Measurements from ENCODE around the gene HNRNPAB.

The HNRNPAB gene

GRCh38 chr5:178236679-178237078, 32.3 kb downstream of the HNRNPAB start:
- no peak overlapping the region for H3K4me3 ChIP-seq (ENCODE audit: low read length, poor library complexity, severe bottlenecking)
- no peaks in the 10 kb centered on the region for H3K9me2 ChIP-seq (replicated peaks; ENCODE audit: low read depth, low read length)
- no peaks in the 10 kb centered on the region for H3K36me3 ChIP-seq (ENCODE audit: insufficient read depth, low read length)
- TF ChIP-seq EZH2phosphoT487 (IDR thresholded peaks at IDR 0.05; ENCODE audit: borderline replicate concordance) (no peak), CTCF (conservative IDR thresholded peaks at IDR 0.05; ENCODE audit: low read length) (no peak)
- H3F3A ChIP-seq (ENCODE audit: low read depth) = no peaks in the 10 kb centered on the region
- no peak overlapping the region for H3K4me2 ChIP-seq (ENCODE audit: low read depth, low read length, poor library complexity, severe bottlenecking)
- H4K20me1 ChIP-seq (ENCODE audit: insufficient read depth, low read length, poor library complexity, severe bottlenecking) = peaks cover 4% of the 10 kb centered on the region
- H3K9me3 ChIP-seq (ENCODE audit: insufficient read depth, low read depth, low read length) = no peaks in the 10 kb centered on the region
- peaks cover 17% of the 10 kb centered on the region for H3K4me1 ChIP-seq (ENCODE audit: insufficient read depth, low read length, poor library complexity, severe bottlenecking)
- H3K79me2 ChIP-seq (ENCODE audit: insufficient read depth, low read length) = peaks cover 4% of the 10 kb centered on the region
- no peak overlapping the region for H2AFZ ChIP-seq (ENCODE audit: low read length)
- H3K27me3 ChIP-seq (ENCODE audit: insufficient read depth, low read length, poor library complexity, severe bottlenecking) = no peaks in the 10 kb centered on the region
- H3K9ac ChIP-seq (ENCODE audit: low read depth, low read length, poor library complexity, severe bottlenecking) = no peak overlapping the region

DNA sequence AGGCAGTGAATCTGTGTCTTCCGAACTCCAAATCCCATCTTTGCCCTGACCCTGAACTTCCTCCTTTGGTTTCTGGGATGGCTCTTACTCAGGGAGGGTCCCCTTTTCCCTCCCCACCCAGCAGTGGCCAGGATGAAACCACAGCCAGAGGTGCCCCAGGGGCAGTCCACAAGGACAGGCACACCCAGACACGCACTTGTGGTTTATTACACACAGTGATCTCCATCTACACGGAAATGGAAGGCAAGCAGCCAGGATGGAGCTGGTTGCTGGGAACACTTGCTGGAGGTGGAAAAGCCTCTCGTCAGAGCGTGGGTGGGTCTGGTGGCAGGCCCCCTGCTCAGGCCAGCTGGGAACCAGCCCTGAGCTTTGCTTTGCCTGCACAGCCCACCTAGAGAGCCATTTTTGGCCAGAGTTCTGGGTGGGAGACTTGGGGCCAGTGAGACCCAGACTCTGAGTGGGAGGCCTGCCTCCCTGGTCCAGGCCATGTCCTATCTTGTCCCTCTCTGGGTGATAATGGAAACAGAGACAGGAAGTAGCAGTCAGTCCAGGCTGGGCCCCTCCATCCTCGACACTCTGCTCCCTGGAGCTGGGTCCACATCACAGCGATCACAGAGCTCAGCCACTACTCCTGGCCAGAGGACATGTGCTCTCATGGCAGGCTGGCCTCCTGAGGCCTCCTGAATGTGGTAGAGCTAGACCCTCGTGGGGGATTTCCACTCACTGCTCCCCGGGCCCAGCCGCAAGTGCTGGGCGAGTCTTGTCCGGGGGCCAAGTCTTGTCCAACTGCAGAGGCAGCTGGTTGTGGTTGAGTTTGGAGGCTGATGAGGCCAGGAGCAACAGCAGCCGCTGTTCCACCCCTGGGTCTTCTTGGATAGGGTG, 33.3 kb downstream of the HNRNPAB start:
- Histone ChIP-seq H3K4me1 (ENCODE audit: insufficient read depth, low read length, poor library complexity, severe bottlenecking) (peaks cover 17% of the 10 kb centered on the region), H3K9ac (ENCODE audit: low read depth, low read length, poor library complexity, severe bottlenecking) (peak overlapping the region; percentile 70)

DNA sequence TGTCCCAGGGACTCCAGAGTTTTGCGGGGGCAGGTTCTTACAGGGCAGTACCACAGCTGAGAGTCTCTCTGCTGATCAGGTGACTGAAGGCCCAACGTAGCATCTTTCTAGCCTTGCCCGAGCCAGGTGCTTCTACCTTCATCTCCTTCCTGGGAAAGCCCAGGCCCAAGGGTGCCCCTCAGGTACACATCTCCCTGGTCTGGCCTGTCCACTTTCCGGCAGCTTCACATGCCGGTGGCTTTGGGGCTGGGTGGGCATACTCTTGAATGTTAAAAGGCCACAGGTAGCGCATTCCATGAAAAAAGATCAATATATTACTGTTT, 33.9 kb downstream of the HNRNPAB start:
- TF ChIP-seq CTCF (conservative IDR thresholded peaks at IDR 0.05; ENCODE audit: low read length) = no peak
- TF ChIP-seq EZH2phosphoT487 (IDR thresholded peaks at IDR 0.05; ENCODE audit: borderline replicate concordance) = no peak
- peaks cover 17% of the 10 kb centered on the region for H3K4me1 ChIP-seq (ENCODE audit: insufficient read depth, low read length, poor library complexity, severe bottlenecking)
- H3K9ac ChIP-seq (ENCODE audit: low read depth, low read length, poor library complexity, severe bottlenecking) = peak overlapping the region; percentile 70
- no peaks in the 10 kb centered on the region for H3K36me3 ChIP-seq (ENCODE audit: insufficient read depth, low read length)
- H3F3A ChIP-seq (ENCODE audit: low read depth) = no peaks in the 10 kb centered on the region
- H4K20me1 ChIP-seq (ENCODE audit: insufficient read depth, low read length, poor library complexity, severe bottlenecking) = no peaks in the 10 kb centered on the region
- H3K27me3 ChIP-seq (ENCODE audit: insufficient read depth, low read length, poor library complexity, severe bottlenecking) = no peaks in the 10 kb centered on the region
- H3K79me2 ChIP-seq (ENCODE audit: insufficient read depth, low read length) = no peaks in the 10 kb centered on the region
- no peaks in the 10 kb centered on the region for H3K9me2 ChIP-seq (replicated peaks; ENCODE audit: low read depth, low read length)
- no peak overlapping the region for H2AFZ ChIP-seq (ENCODE audit: low read length)
- H3K4me2 ChIP-seq (ENCODE audit: low read depth, low read length, poor library complexity, severe bottlenecking) = no peak overlapping the region
- no peak overlapping the region for H3K4me3 ChIP-seq (ENCODE audit: low read length, poor library complexity, severe bottlenecking)
- H3K9me3 ChIP-seq (ENCODE audit: insufficient read depth, low read depth, low read length) = no peaks in the 10 kb centered on the region

More for the DNA sequence above, 33.3 kb downstream of the HNRNPAB start:
- no peak overlapping the region for H2AFZ ChIP-seq (ENCODE audit: low read length)
- H3K9me3 ChIP-seq (ENCODE audit: insufficient read depth, low read depth, low read length) = no peaks in the 10 kb centered on the region
- no peaks in the 10 kb centered on the region for H3K36me3 ChIP-seq (ENCODE audit: insufficient read depth, low read length)
- H3F3A ChIP-seq (ENCODE audit: low read depth) = no peaks in the 10 kb centered on the region
- H3K4me2 ChIP-seq (ENCODE audit: low read depth, low read length, poor library complexity, severe bottlenecking) = no peak overlapping the region
- no peak overlapping the region for H3K4me3 ChIP-seq (ENCODE audit: low read length, poor library complexity, severe bottlenecking)
- H3K79me2 ChIP-seq (ENCODE audit: insufficient read depth, low read length) = no peaks in the 10 kb centered on the region
- no peaks in the 10 kb centered on the region for H3K27me3 ChIP-seq (ENCODE audit: insufficient read depth, low read length, poor library complexity, severe bottlenecking)
- no peaks in the 10 kb centered on the region for H3K9me2 ChIP-seq (replicated peaks; ENCODE audit: low read depth, low read length)
- H4K20me1 ChIP-seq (ENCODE audit: insufficient read depth, low read length, poor library complexity, severe bottlenecking) = no peaks in the 10 kb centered on the region
- TF ChIP-seq CTCF (conservative IDR thresholded peaks at IDR 0.05; ENCODE audit: low read length) (no peak), EZH2phosphoT487 (IDR thresholded peaks at IDR 0.05; ENCODE audit: borderline replicate concordance) (no peak)
